ENCODE data around the gene IL4R. TPM values are rescaled to one million over a fixed set of nuclear protein-coding genes. Genes with fewer than 3 reads are reported as not detected.
A peak's percentile ranks its signal among the peaks of the same experiment; 100 is the strongest.
"Not testable (repeated sequence)": the region's sequence is repeated elsewhere in the genome, so short reads cannot be mapped to it uniquely, and the experiment has no call there.

Gene IL4R
- total and polyA plus RNA-seq, 10 donors = 39.3 to 319 (median 160) TPM

- TF ChIP-seq CTCF (IDR thresholded peaks at IDR 0.05 in 8 of 11, conservative IDR thresholded peaks at IDR 0.05 in 3 of 11) = no peak
- no peak for TF ChIP-seq POLR2A (IDR thresholded peaks at IDR 0.05)
- no peak for TF ChIP-seq POLR2AphosphoS5 (IDR thresholded peaks at IDR 0.05)
- no peak overlapping the region for H3K4me3 ChIP-seq
- intact Hi-C loops (cut with DNase I; ENCODE audit: low total_unique reads) = no loop called here
- H3K27ac ChIP-seq = peak overlapping the region in 5 of 8 donors; percentile 6 to 79 (median 64)
- no peaks in the 10 kb centered on the region for H3K9me3 ChIP-seq
- WGBS, 5 donors = 54 to 73% (median 70%) methylated on average over 8 of the region's 8 CpGs
- H3K36me3 ChIP-seq = no peaks in the 10 kb centered on the region
- no peak for DNase-seq
- peaks cover 7 to 64% (median 20%) of the 10 kb centered on the region in 6 donors for H3K4me1 ChIP-seq
- H3K27me3 ChIP-seq (replicated peaks in 1 of 7) = no peaks in the 10 kb centered on the region
Measured at GRCh38 chr16:27273670-27274423, 39.9 kb upstream of the IL4R start.

- H3K9me3 ChIP-seq; intact Hi-C loops (cut with DNase I; ENCODE audit: low total_unique reads); H3K4me3 ChIP-seq; H3K36me3 ChIP-seq; H3K27me3 ChIP-seq (replicated peaks in 1 of 7); DNase-seq: not testable (repeated sequence)
- WGBS, 5 donors = 46 to 78% (median 75%) methylated on average over 7 of the region's 7 CpGs
- peak overlapping the region in 5 of 8 donors; percentile 55 to 79 (median 64) for H3K27ac ChIP-seq
- H3K4me1 ChIP-seq = peaks cover 7 to 58% (median 14%) of the 10 kb centered on the region in 6 donors
Measured at GRCh38 chr16:27274424-27274874, 39.3 kb upstream of the IL4R start.

- 58 to 73% (median 64%) methylated on average over 1 of the region's 1 CpG for WGBS, 5 donors
- H3K27me3 ChIP-seq (replicated peaks in 1 of 7) = no peaks in the 10 kb centered on the region
- peaks cover 7 to 49% (median 11%) of the 10 kb centered on the region in 6 donors for H3K4me1 ChIP-seq
- no peaks in the 10 kb centered on the region for H3K9me3 ChIP-seq
- peak overlapping the region in 4 of 8 donors; percentile 23 to 79 (median 64) for H3K27ac ChIP-seq
- H3K36me3 ChIP-seq = no peaks in the 10 kb centered on the region
- H3K4me3 ChIP-seq = no peak overlapping the region
- TF ChIP-seq POLR2A (IDR thresholded peaks at IDR 0.05) (no peak), POLR2AphosphoS5 (IDR thresholded peaks at IDR 0.05) (no peak), CTCF (IDR thresholded peaks at IDR 0.05 in 8 of 11, conservative IDR thresholded peaks at IDR 0.05 in 3 of 11) (no peak)
- DNase-seq = no peak
- intact Hi-C loops (cut with DNase I; ENCODE audit: low total_unique reads) = no loop called here
Measured at GRCh38 chr16:27275394-27275793, 38.4 kb upstream of the IL4R start.

DNA sequence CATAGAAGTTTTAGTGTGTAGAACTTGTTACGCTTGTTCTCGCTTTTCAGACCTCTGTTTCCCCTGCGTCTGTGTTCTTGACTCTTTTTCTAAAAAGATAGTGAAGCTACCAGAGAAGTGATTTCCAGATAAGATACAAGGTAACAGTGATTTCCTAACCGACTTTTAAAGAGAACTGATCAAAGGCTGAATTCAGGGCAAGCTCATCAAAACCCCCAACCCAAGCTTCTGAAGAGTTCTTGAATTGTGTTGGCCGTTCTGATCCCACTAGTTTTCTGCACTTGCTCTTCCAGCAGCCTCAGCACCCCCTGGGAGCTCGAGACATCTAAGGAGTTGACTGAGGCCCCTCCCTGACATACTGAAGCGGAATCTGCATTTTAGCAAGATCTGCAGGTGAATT lies 32.5 kb upstream of the IL4R start:
- intact Hi-C loops (cut with DNase I; ENCODE audit: low total_unique reads) = no loop called here
- Histone ChIP-seq H3K9me3 (no peaks in the 10 kb centered on the region), H3K4me3 (no peak overlapping the region), H3K27me3 (replicated peaks in 1 of 7) (no peaks in the 10 kb centered on the region), H3K36me3 (no peaks in the 10 kb centered on the region), H3K4me1 (peaks cover 0 to 18% (median 1%) of the 10 kb centered on the region in 6 donors), H3K27ac (no peak overlapping the region)
- no peak for DNase-seq
- TF ChIP-seq POLR2A (IDR thresholded peaks at IDR 0.05) (no peak), POLR2AphosphoS5 (IDR thresholded peaks at IDR 0.05) (no peak), CTCF (IDR thresholded peaks at IDR 0.05 in 8 of 11, conservative IDR thresholded peaks at IDR 0.05 in 3 of 11) (no peak)
- 71 to 91% (median 82%) methylated on average over 7 of the region's 7 CpGs for WGBS, 5 donors

Data from spleen (tissue), 11 donors.